Uterus (tissue), 4 donors: Measurements from ENCODE around the gene ARSG. TPM values are rescaled to one million over a fixed set of nuclear protein-coding genes. Genes with fewer than 3 reads are reported as not detected.
A peak's percentile ranks its signal among the peaks of the same experiment; 100 is the strongest.
"Not testable (repeated sequence)": the region's sequence is repeated elsewhere in the genome, so short reads cannot be mapped to it uniquely, and the experiment has no call there.

Experiments
- DNase-seq, 2 donors: peaks; one replicate each; pipeline ENCODE4 v3.0.0-alpha.2; 2019 to 2020
- H3K27ac ChIP-seq, 2 donors: fragments of 200-600 bp; sonication (generic); 1 replicate in 1 of 2; 2 replicates in 1 of 2; pipeline ENCODE4 v1.5.1; 2016 to 2018
- H3K27me3 ChIP-seq, 2 donors: fragments of 200-600 bp; sonication (generic); one replicate each; pipeline ENCODE4 v1.5.1; 2018 to 2019; ENCODE audit warnings: control low read depth in 1 of 2
- H3K36me3 ChIP-seq, 2 donors: fragments of 200-600 bp; sonication (generic); one replicate each; pipeline ENCODE4 v1.5.1; 2019; ENCODE audit warnings: control low read depth in 1 of 2
- H3K4me1 ChIP-seq, 2 donors: fragments of 200-600 bp; sonication (generic); one replicate each; pipeline ENCODE4 v1.5.1; 2018 to 2019; ENCODE audit warnings: control low read depth in 1 of 2
- H3K4me3 ChIP-seq, 2 donors: fragments of 200-600 bp; sonication (generic); 1 replicate in 1 of 2; 2 replicates in 1 of 2; pipeline ENCODE4 v1.5.1; 2018 to 2019; ENCODE audit warnings: mild to moderate bottlenecking in 1 of 2
- H3K9me3 ChIP-seq, 2 donors: fragments of 200-600 bp; sonication (generic); one replicate each; pipeline ENCODE4 v1.5.1; 2019; ENCODE audit warnings: control low read depth in 1 of 2
- CTCF ChIP-seq, 4 experiments: fragments of 200-600 bp in 2 of 4; fragments of 450-650 bp in 2 of 4; sonication (generic) in 2 of 4; IDR thresholded peaks; one replicate each; pipeline ENCODE4 v1.5.1; 2016 to 2019; ENCODE audit warnings: antibody characterized with exemption in 4 of 4, mild to moderate bottlenecking in 2 of 4, moderate library complexity in 1 of 4
- POLR2A ChIP-seq, 2 donors: fragments of 450-650 bp; IDR thresholded peaks; one replicate each; pipeline ENCODE4 v1.6.1; 2016; ENCODE audit warnings: antibody characterized with exemption in 2 of 2, mild to moderate bottlenecking in 1 of 2, moderate library complexity in 1 of 2
- intact Hi-C: fragments of 100-400 bp; cut with DNase I; formaldehyde crosslinking; loops from one replicate; pipeline ENCODE4 v1.15.1; 2023; ENCODE audit warnings: low total_unique reads
- total RNA-seq, 4 donors: library from RNA; depleted of rRNA in 3 of 4; stranded (reverse); fragments of >200 nt in 3 of 4; gene quantifications; one replicate each; pipeline versions ENCODE4 v1.1.0 to v1.2.4, GENCODE V29; 2014 to 2023
- donor health status: DM: yes; HTN: yes; CAD: no.

Gene ARSG
- total RNA-seq, 4 donors from 2014 or later, result 0.59 to 6.4 (median 5.7) TPM

- DNase-seq, result no peak
Observed at GRCh38 chr17:68257934-68258333, 33.4 kb upstream of the ARSG start.

GRCh38 chr17:68258890-68259647, 32.2 kb upstream of the ARSG start:
- DNase-seq, H3K4me3 ChIP-seq, H3K4me1 ChIP-seq, H3K36me3 ChIP-seq, intact Hi-C loops, H3K9me3 ChIP-seq, H3K27me3 ChIP-seq: not testable (repeated sequence)
- H3K27ac ChIP-seq, result peak overlapping the region; percentile 58 to 83

More at GRCh38 chr17:68257934-68258333, 33.4 kb upstream of the ARSG start:
- Histone ChIP-seq H3K27me3 (no peaks in the 10 kb centered on the region), H3K9me3 (no peaks in the 10 kb centered on the region), H3K36me3 (no peaks in the 10 kb centered on the region), H3K4me1 (no peaks in the 10 kb centered on the region), H3K4me3 (no peak overlapping the region), H3K27ac (peak overlapping the region; percentile 55 to 83)
- intact Hi-C loops, result no loop called here
- TF ChIP-seq CTCF (IDR thresholded peaks at IDR 0.05) (no peak), POLR2A (IDR thresholded peaks at IDR 0.05) (no peak)

GRCh38 chr17:68259648-68259951, 31.7 kb upstream of the ARSG start:
- H3K4me1 ChIP-seq, H3K36me3 ChIP-seq, H3K4me3 ChIP-seq, DNase-seq, H3K9me3 ChIP-seq, intact Hi-C loops, H3K27me3 ChIP-seq: not testable (repeated sequence)
- H3K27ac ChIP-seq, result peak overlapping the region; percentile 58 to 83

GRCh38 chr17:68260051-68260762, 31.1 kb upstream of the ARSG start:
- DNase-seq, result no peak
- no peaks in the 10 kb centered on the region for H3K4me1 ChIP-seq
- H3K9me3 ChIP-seq, result no peaks in the 10 kb centered on the region
- H3K27me3 ChIP-seq, result no peaks in the 10 kb centered on the region
- intact Hi-C loops, result loop anchor here (5.0 kb wide), 1 partner anchor 202 kb away; no protein-coding TSS in a partner anchor
- H3K4me3 ChIP-seq, result no peak overlapping the region
- TF ChIP-seq POLR2A (IDR thresholded peaks at IDR 0.05) (no peak), CTCF (IDR thresholded peaks at IDR 0.05) (no peak)
- peak overlapping the region; percentile 66 to 83 for H3K27ac ChIP-seq
- H3K36me3 ChIP-seq, result no peaks in the 10 kb centered on the region

- intact Hi-C loops, result loop anchor here (5.0 kb wide), 1 partner anchor 200 kb away; no protein-coding TSS in a partner anchor
- not testable (repeated sequence) for H3K36me3 ChIP-seq, H3K9me3 ChIP-seq, H3K4me3 ChIP-seq, H3K27me3 ChIP-seq, H3K4me1 ChIP-seq, DNase-seq
- peak overlapping the region; percentile 48 to 59 for H3K27ac ChIP-seq
Observed at GRCh38 chr17:68262467-68262866, 28.8 kb upstream of the ARSG start.

GRCh38 chr17:68263101-68263681, 28.1 kb upstream of the ARSG start:
- intact Hi-C loops, result loop anchor here (5.0 kb wide), 1 partner anchor 199 kb away; no protein-coding TSS in a partner anchor
- TF ChIP-seq CTCF (IDR thresholded peaks at IDR 0.05), result peak; percentile 12 to 78 (median 57)
- not testable (repeated sequence) for H3K36me3 ChIP-seq, DNase-seq, H3K4me1 ChIP-seq, H3K27me3 ChIP-seq, H3K4me3 ChIP-seq, H3K9me3 ChIP-seq
- H3K27ac ChIP-seq, result peak overlapping the region; percentile 48 to 59

GRCh38 chr17:68265833-68266232, 25.5 kb upstream of the ARSG start:
- H3K4me3 ChIP-seq, H3K36me3 ChIP-seq, H3K9me3 ChIP-seq, H3K27me3 ChIP-seq, H3K4me1 ChIP-seq, intact Hi-C loops, DNase-seq, H3K27ac ChIP-seq: not testable (repeated sequence)
